Pulmonary artery endothelial cell (primary cell): ENCODE measurements around the gene PRR36. TPM values are rescaled to one million over a fixed set of nuclear protein-coding genes. Genes with fewer than 3 reads are reported as not detected.
"Not testable (repeated sequence)": the region's sequence is repeated elsewhere in the genome, so short reads cannot be mapped to it uniquely, and the experiment has no call there.

ENCODE experiments used
- DNase-seq: peaks from one replicate; pipeline ENCODE4 v3.0.0-alpha.2; 2011; ENCODE audit warnings: low read depth, low spot score
- total RNA-seq: library from RNA; depleted of rRNA; stranded (reverse); fragments of >200 nt; gene quantifications from 2 replicates; pipeline ENCODE4 v1.2.3, GENCODE V29; 2014

The PRR36 gene
- total RNA-seq, 1 donor from 2014 or later: 0.07 TPM

GRCh38 chr19:7860714-7861618, 13.2 kb downstream of the PRR36 start:
- no peak for DNase-seq

- no peak for DNase-seq
These were observed 14.1 kb downstream of the PRR36 start for GRCh38 chr19:7859831-7860713.

- DNase-seq: not testable (repeated sequence)
These were observed 15.1 kb downstream of the PRR36 start for GRCh38 chr19:7859087-7859486.

- DNase-seq: no peak
These were observed 15.9 kb downstream of the PRR36 start for GRCh38 chr19:7858109-7858770.

- DNase-seq: no peak
These were observed 16.5 kb downstream of the PRR36 start for GRCh38 chr19:7857727-7858108.

GRCh38 chr19:7856679-7857663, 17.2 kb downstream of the PRR36 start:
- DNase-seq: no peak

- no peak for DNase-seq
These were observed 18.0 kb downstream of the PRR36 start for GRCh38 chr19:7856109-7856591.

GRCh38 chr19:7855426-7856108, 18.6 kb downstream of the PRR36 start:
- DNase-seq: no peak

- no peak for DNase-seq
These were observed 20.4 kb downstream of the PRR36 start for GRCh38 chr19:7853770-7854128.

- DNase-seq: no peak
These were observed 21.1 kb downstream of the PRR36 start for GRCh38 chr19:7852851-7853769.

- no peak for DNase-seq
These were observed 22.3 kb downstream of the PRR36 start for GRCh38 chr19:7851623-7852500.

- no peak for DNase-seq
These were observed 23.1 kb downstream of the PRR36 start for GRCh38 chr19:7850945-7851622.

GRCh38 chr19:7850000-7850813, 24.0 kb downstream of the PRR36 start:
- no peak for DNase-seq

- DNase-seq: no peak
These were observed 24.6 kb downstream of the PRR36 start for GRCh38 chr19:7849631-7849999.

- no peak for DNase-seq
These were observed 25.3 kb downstream of the PRR36 start for GRCh38 chr19:7848779-7849457.

- no peak for DNase-seq
These were observed 26.5 kb downstream of the PRR36 start for GRCh38 chr19:7847664-7848063.
